GM18508 (cell line): ENCODE data around the gene ADD3.

Experiments
- ATAC-seq: cut with Tn5 transposase; IDR thresholded peaks from one replicate; pipeline ENCODE4 v1.9.1; 2021; ENCODE audit warnings: moderate number of reproducible peaks; ENCODE audit not compliant: insufficient read depth, unreplicated experiment

ADD3 gene

DNA sequence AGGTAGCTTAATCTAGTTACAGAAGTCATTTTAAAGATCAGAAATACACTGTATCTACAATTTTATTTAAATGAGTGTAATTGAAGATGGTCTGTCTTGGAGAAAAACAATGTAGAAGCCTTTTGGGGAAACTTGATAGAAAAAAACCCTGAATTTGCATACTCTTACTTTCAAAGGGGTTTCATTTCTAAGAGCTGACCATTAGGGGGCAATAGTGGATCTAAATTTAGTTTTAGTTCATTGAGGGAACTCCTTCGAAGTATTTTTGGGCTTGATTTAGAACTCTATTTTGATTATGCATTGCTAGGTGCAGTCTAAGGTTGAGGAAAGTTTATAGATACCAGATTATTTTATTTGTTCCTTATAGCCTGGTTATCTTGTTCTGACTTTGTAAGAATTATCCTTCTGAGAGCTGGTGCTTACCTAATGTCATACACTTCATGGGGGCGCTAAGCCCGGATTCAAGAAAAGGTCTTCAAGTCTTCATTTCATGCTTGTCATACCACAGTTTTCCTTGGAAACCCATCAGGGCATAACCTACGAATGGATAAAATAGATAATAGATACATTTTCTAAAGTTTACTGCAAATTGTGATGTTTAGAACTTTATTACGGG, 130.5 kb downstream of the ADD3 start:
- ATAC-seq = no peak

DNA sequence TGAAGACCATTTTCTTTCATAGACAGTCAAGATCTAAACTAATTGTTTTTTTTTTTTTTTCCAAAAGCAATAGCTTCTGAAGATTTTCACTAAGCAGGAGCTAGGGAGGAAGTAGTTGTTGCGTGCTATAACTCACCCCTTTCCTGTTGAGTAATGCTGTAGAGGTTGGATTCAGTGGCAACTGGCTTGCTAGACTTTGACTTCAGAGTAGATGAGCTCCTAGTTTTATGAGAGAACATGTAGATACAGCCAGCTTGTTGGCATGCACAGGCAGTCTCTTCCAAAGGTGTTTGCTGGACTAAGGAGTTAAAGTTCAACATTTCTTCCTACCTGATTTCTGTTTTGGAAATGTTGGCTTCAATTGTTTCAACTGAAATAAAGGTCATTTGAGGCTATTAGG, 133.4 kb downstream of the ADD3 start:
- no peak for ATAC-seq

DNA sequence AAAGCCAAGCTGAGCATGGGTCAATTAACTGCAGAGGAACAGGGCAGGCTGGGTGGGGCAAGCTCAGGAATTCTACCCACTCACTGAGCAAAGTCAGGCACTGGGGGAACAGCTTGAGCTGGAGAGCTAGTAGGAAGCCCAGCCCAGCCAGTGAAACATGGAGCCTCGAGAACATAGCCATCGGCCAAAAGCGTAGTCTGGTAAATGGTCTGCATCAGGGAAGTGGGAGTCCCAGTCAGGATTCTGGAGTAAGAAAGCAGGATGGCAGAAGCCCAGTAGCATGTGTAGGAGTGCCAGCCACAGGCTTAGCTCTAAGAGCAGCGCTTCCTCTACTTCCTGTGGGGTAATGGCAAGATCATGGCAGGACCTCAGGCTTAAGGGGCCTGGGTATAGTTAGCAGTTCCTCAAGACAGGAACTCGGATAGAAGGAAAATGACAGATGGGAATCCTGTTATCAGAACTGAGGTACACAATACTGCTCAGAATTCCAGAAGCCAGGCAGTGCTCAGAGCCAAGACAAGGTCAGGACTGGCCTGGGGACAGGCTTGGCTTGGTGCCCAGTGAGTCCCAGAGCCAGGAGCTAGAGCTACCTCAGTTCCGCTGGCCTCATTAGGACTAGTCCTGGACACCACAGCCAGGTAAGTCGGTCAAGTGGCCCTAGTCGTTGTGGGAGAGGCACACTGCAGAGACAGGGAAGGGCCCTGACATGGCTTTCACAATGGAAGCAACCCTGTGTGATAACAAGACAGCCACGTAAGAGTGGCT, 134.3 kb downstream of the ADD3 start:
- no peak for ATAC-seq

DNA sequence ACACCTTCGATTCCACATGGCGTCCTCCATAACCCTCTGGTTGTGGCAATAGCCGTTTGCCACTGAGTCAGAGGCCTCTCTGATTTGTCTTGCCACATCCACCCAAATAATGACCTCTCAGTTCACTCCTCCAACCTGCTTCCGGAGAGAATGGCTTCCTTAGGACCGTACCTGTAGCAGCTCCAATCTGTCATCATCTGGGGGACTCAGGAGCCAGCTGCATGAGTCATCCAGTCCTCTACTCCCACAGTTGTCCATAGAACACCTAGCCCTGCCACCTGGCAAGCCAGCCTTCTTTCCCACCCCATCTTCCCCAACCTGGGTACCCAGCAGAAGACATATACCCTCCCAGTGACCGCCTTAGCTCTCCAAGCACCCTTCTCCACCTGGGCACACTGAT, 135.2 kb downstream of the ADD3 start:
- ATAC-seq = no peak

DNA sequence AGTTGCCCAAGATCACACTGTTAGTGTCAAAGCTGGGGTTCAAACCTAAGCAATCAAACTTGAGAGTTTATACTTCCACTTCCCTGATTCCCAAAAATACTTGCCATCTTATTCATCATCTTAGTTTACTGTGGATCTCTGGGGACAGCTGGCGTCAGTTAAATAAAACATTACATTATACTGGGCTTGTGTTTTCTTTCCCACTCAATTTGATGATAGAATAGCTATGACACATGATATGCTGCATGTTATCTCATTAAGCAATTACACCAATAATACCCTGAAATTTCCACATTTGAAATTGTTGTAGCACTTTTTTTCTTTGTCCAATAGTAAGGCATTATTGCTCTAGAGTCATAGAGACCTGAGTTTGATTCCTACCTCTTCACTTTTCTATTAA, 136.7 kb downstream of the ADD3 start:
- ATAC-seq = no peak

DNA sequence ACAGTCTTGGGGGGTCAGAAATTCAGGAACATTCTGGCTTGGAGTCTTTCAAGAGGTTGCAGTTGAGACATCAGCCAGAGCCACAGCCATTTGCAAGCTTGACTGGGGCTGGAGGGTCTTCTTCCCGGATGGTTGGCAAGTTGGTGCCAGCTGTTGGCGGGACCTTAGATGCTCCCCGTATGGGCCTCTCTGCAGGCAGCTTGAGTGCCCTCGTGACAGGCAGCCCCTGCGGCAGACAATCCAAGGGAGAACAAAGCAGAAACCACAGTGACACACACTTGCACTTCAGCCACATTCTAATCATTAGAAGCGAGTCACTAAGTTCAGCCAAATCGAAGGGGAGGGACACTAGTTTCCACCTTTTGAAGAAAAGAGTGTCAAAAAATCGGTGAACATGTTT, 140.2 kb downstream of the ADD3 start:
- ATAC-seq = no peak

DNA sequence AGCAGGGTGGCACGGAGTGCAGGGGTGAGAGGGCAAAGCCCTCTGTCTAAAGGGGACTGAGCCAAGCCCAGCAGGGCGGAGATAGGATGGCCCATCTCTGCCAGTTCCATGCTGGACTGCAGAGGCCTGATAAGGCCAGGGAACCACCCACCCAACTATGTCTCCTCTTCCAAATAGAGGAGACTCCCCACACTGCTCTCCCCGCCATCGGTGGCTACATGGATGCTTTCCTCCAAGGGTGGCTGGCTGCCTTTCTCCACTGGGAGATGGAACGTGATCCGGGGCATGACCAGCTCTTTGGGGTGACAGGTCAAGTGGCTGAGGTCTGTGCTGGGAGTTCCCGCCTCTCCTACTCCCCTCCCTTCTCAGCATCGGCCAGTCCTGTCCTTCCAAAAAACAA, 141.5 kb downstream of the ADD3 start:
- no peak for ATAC-seq

DNA sequence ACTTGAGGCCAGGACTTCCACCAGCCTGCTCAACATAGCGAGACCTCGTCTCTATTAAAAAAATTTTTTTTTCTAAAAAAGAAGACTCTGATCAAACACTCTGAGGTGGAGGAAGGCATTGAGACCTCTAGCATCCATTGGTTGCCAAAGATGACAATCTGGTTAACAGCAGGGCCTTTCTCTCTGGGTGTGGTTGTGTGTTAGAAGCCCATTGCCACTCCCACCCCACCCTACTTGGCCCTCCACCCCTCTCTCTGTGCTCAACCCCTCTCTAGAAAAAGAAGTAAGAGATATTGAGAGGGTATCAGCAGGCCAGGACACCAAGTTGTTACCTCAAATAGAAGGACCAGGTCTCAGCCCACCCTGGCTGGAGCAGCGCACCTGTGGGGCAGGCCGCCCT, 142.3 kb downstream of the ADD3 start:
- ATAC-seq = no peak

DNA sequence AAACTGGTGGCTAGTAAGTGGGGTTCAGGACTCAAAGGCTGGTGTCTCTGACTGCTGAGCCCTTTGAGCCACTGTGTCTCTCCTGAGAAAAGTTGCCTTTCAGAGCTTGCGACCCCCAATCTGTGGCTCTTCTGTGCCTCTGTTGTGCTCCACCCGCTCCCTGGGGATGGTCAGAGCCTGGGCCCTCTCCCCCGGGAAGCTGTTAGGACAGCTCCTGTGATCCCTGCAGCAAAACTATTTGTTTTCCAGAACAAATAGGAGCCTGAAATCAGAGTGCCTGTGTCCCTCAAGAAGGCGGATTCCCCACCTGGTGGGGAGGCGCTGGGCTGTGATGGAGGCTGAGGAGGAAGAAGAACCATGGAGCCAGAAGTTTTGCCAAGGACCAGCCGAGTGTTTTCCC, 143.2 kb downstream of the ADD3 start:
- no peak for ATAC-seq

DNA sequence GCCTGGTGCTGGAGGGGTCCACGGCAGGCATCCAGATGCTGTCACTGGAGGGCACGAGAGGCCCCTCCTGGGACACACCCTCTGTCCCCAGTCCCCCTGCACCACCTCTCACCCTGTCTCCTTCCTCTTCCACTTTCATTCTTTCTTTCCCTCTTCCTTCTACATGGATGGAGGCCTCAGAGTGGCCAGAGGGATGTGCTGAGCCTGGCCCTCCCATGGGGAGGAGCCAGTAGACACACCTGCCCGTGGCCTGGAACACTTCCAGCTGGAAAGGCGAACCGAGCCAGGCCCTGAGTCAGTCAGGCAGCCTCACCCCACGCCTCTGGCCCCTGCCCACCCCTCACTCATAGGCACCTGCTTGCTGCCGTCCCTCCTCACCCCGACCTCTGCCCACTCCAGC, 143.7 kb downstream of the ADD3 start:
- ATAC-seq = no peak

DNA sequence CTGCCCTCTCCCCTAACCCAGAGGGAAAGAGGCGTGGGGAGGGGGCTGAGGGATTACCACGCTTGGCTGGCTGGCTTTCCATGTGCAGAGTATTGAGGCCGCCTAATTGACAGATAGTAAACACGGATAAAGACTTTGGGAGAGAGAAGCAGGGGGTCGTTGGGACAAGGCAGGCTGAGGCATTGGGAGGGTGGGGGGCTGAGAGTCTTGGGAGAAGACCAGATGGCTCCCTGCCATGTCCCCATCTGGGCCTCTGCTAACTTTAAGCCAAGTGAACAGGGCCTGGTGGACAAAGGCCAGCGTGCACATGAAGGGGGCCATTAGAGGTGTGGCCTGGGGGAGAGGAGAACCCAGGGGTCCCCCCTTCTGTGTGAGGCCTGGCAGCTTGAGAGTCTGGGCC, 144.2 kb downstream of the ADD3 start:
- no peak for ATAC-seq

DNA sequence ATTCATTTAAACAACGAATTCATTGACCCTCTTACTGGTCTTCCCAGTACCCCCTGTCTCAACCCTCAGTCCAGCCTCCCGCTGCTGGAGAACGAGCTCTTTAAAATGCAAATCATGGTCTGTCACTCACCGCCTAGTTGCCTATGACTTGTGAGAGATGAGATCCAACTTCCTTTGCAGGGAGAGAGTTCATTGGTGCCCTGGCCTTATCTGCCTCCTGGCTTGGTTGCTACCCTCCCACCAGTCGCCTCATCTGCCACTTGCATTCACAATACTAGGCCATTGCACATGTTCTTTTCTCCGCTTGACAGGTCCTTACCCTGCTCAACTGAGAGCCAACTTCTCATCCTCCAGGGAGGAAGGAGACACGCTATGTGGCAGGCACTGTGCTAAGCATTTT, 145.6 kb downstream of the ADD3 start:
- ATAC-seq = no peak

DNA sequence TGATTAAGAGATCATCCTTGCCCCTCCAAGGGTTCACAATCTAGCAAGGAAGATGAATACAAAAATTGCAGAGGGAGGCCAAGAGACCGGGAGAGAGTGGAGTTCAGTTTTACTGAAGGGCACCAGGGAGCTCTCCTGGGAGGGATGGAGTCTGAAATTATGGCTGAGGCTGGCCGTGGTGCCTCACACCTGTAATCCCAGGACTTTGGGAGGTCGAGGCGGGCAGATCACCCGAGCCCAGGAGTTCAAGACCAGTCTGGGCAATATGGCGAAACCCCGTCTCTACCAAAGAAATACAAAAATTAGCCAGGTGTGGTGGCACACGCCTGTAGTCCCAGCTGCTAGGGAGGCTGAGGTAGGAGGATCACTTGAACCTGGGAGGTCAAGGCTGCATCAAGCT, 148.3 kb downstream of the ADD3 start:
- ATAC-seq = no peak

DNA sequence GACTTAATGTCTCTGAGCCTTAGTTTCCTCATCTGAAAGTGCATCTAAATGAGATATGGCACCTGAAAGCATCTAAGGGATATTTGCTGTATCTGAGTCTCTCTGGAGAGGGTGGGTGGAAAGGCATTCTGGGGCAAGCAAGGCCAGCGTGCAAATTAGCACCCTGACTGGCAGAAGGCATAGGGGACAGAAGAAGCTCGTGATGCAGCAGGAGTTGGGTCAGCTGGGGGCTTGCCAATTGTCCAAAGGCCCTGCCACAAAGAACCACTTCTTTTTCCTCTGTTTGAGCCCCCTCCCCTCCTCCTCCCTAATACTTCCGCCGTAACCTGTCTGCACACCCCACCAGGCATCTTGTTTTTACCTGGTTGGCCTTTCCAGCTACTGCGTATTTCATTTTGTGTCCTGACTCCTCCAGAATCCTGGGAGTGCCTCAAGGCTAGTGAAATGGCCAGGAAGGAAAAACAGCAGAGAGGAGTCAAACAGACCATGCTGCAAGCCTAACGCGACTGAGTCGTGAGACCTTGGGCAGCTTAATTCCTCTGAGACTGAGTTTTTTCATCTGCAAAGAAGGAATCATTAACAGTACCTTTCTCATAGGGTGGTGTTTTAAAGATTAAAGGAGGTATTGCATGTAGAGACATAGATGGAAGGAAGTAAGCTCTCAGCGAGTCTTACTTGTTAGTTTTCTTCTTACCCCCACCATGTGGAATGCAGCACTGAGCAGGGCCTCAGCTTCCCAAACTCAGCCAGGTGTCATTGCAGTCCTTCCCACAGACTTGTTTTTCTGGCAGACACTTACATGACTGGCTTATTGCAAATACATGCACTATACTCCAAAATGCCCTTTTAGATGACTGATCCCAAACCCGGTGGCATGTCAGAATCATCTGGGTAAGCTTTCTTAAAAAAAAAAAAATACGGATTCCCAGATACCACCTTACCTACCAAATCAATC, 150.5 kb downstream of the ADD3 start:
- ATAC-seq = no peak

DNA sequence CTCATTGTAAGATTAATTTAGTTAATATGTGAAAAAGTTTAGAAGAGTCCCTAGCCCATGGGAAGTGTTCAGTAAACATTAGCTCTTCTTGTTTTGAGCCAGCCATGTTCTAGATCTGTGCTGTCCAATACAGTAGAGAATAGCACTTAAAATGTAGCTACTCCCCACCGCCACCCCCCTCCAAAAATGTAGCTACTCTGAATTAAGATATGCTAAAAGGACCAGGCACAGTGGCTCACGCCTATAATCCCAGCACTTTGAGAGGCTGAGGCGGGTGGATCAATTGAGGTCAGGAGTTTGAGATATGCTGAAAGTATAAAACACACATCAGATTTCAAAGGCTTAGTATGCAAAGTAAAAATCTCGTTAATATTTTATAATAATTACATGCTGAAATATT, 152.3 kb downstream of the ADD3 start:
- ATAC-seq = no peak

DNA sequence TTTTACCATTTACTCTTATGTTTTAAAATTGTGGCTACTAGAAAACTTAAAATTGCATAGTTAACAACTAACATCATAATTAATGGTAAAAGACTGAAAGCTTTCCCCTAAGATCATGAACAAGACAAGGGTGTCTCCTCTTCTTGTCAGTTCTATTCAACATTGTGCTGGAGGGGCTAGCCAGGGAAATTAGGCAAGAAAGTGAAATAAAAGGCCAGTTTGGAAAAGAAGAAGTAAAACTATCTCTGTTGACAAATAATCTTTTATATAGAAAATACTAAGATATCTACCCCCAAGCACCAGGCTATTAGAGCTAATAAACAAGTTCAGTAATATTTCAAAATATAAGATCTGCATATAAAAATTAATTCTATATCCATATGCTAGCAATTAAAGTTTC, 152.7 kb downstream of the ADD3 start:
- ATAC-seq = no peak

DNA sequence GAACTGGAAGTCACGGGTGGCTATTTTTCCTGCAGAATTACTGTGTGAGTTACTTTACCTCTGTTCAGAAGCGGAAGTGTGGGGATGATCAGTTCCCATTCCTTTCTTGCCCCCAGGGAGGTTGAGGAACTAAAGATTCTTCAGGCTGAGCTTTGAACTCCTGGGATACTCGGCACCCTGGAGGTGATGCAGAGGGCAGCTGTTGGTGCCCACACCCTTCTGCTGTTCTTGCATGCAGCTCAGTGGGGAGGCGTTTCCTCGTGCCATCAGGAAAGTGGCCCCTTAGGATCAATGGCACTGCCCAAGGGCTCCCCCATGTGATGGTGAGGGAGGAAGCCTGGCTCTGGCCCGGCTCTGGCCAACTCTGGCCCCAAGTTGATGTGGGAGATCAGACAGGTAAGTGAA, 155.0 kb downstream of the ADD3 start:
- no peak for ATAC-seq

DNA sequence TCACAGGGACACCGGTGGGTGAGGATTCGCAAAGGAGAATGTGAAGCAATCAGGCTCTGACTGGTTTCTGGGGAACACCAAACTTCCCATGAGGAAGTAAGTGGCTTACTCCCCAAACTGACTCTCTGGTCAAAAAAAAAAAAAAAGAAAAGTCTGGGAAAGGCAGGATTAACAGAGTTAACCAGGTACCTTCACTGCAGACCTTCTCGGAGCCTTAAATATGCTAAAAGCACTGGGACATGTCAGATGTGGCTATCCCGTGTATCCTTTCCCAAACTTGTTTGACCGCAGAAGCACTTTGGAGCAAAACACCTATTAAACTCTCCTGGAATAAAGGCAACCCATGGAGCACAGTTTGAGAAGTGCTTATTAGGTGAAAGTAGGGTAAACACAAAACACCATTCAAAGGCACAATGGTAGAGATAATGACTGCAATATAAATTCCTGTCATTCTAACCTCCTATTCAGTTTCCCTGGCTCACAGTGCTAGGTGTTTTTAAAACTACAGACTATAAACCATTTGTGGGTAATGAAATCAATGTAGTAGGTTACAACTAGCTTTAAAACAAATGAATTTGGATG, 155.5 kb downstream of the ADD3 start:
- no peak for ATAC-seq

DNA sequence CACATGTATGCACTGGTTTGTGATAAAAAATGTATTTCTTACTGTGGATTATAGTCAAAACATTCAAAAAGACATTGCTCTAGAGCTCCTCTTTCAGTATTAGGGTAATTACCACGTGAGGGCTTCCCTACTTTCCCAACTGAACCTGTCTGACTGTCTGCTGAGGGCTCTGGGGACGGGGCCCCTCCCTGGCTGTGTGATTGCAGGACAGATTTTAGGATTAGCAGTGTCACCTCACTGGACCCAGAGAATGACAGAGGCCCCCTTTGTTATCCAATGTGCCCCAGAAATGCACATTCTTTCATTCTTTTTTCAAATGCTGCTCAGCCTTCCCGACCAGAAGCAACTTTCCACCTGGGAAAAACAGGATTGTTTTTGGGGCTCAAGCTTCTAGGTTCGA, 156.1 kb downstream of the ADD3 start:
- ATAC-seq = no peak

DNA sequence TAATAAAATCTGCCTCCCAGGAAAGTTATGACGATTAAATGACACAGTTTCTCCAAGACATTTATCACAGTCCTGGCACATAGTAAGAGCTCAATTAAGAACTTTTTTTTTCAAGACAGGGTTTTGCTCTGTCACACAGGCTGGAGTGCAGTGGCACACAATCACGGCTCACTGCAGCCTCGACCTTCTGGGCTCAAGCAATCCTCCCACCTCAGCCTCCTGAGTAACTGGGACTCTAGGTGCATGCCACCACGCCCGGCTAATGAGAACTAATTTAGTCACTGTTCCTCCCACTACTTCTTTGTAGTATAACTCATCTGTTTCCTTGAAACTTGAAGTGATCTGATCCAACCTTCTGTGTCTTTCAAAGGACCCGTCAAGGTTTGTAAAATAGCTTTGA, 157.5 kb downstream of the ADD3 start:
- no peak for ATAC-seq

DNA sequence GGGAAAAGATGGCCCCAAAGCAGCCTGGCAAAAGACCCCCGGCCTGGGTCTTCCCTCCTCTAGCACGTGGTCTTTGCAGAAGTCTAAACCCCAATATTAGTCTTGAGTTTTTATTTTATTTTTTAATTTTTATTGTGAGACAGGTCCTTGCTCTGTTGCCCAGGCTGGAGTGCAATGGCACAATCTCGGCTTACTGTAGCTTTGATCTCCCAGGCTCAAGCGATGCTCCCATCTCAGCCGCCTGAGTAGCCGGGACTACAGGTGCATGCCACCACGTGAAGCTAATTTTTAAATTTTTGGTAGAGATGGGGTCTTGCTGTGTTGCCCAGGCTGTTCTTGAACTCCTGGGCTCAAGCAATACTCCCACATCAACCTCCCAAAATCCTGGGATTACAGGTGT, 159.4 kb downstream of the ADD3 start:
- no peak for ATAC-seq
